Small intestine (tissue), 7 donors: Measurements from ENCODE around the gene SEMA6A. TPM values are rescaled to one million over a fixed set of nuclear protein-coding genes. Genes with fewer than 3 reads are reported as not detected.

ENCODE experiments used
- DNase-seq, 2 donors: peaks; one replicate each; pipeline versions ENCODE4 v3.0.0 to v3.0.0-alpha.2; 2013
- FAIRE-seq: peaks from 2 replicates; lab custom pipeline; 2012; peaks lifted over from hg19 to GRCh38; lab: Jason Lieb, UNC
- H3K27ac ChIP-seq, 3 donors: one replicate each; pipeline ENCODE4 v1.5.1; 2013; ENCODE audit warnings: low read length in 2 of 3, mild to moderate bottlenecking in 2 of 3, control low read depth in 1 of 3, inconsistent platforms in 1 of 3, low read depth in 1 of 3, moderate library complexity in 1 of 3
- H3K27me3 ChIP-seq, 3 donors: one replicate each; pipeline ENCODE4 v1.6.1; 2013; ENCODE audit warnings: low read length in 3 of 3, inconsistent platforms in 1 of 3; ENCODE audit not compliant: control insufficient read depth in 3 of 3, insufficient read depth in 3 of 3
- H3K36me3 ChIP-seq, 3 donors: one replicate each; pipeline ENCODE4 v1.6.1; 2013; ENCODE audit warnings: low read length in 3 of 3, inconsistent platforms in 1 of 3, low read depth in 1 of 3, mild to moderate bottlenecking in 1 of 3, moderate library complexity in 1 of 3; ENCODE audit not compliant: control insufficient read depth in 3 of 3, insufficient read depth in 2 of 3
- H3K4me1 ChIP-seq, 3 donors: one replicate each; pipeline ENCODE4 v1.6.1; 2013; ENCODE audit warnings: low read length in 2 of 3, inconsistent platforms in 1 of 3, low read depth in 1 of 3, mild to moderate bottlenecking in 1 of 3, moderate library complexity in 1 of 3; ENCODE audit not compliant: control insufficient read depth in 3 of 3, insufficient read depth in 2 of 3
- H3K4me3 ChIP-seq, 3 donors: one replicate each; pipeline ENCODE4 v1.5.1; 2013; ENCODE audit warnings: low read length in 3 of 3, control low read depth in 1 of 3, inconsistent platforms in 1 of 3, low read depth in 1 of 3, mild to moderate bottlenecking in 1 of 3, moderate library complexity in 1 of 3
- H3K9me3 ChIP-seq, 2 donors: one replicate each; pipeline ENCODE4 v1.6.1; 2013; ENCODE audit warnings: low read depth in 1 of 2, low read length in 1 of 2; ENCODE audit not compliant: control insufficient read depth in 2 of 2, insufficient read depth in 1 of 2
- WGBS, 3 donors: extraction: QIAGEN DNeasy Blood & Tissue Kit; methylation state at CpG; one replicate each; pipeline ENCODE4 v1.1.7; 2013; 5-methylcytosine and 5-hydroxymethylcytosine counted together
- polyA plus RNA-seq, 4 donors: library from polyadenylated mRNA; stranded (reverse) in 3 of 4; unstranded in 1 of 4; fragments of 200-250 nt in 3 of 4; fragments of 120-200 nt in 1 of 4; gene quantifications; one replicate each; pipeline versions ENCODE4 v1.2.1 to v1.2.3, GENCODE V29; 2013
- donor health status: healthy with polysubstance abuse.
- donor health status: control.
- donor health status: control.
- donor health status: Bipolar disorder and iron deficiency.
- donor health status: healthy.

The SEMA6A gene
- polyA plus RNA-seq, 4 donors, result 12.9 to 68.5 (median 13.4) TPM

- H3K36me3 ChIP-seq, result peaks cover 0 to 11% (median 0%) of the 10 kb centered on the region in 3 donors
- H3K4me3 ChIP-seq, result no peak overlapping the region
- DNase-seq (no peak), FAIRE-seq (no peak)
- 50 to 81% (median 61%) methylated on average over 5 of the region's 5 CpGs for WGBS, 3 donors
- no peak overlapping the region for H3K27ac ChIP-seq
- H3K4me1 ChIP-seq, result no peaks in the 10 kb centered on the region
- no peaks in the 10 kb centered on the region for H3K9me3 ChIP-seq
- no peaks in the 10 kb centered on the region for H3K27me3 ChIP-seq
These were observed 164.9 kb downstream of the SEMA6A start for GRCh38 chr5:116409591-116410296.

GRCh38 chr5:116406306-116407041 lies 168.1 kb downstream of the SEMA6A start:
- H3K4me1 ChIP-seq, result no peaks in the 10 kb centered on the region
- 79 to 84% (median 82%) methylated on average over 7 of the region's 7 CpGs for WGBS, 3 donors
- H3K36me3 ChIP-seq, result peaks cover 0 to 7% (median 0%) of the 10 kb centered on the region in 3 donors
- H3K9me3 ChIP-seq, result no peaks in the 10 kb centered on the region
- no peak overlapping the region for H3K4me3 ChIP-seq
- no peaks in the 10 kb centered on the region for H3K27me3 ChIP-seq
- DNase-seq (no peak), FAIRE-seq (no peak)
- no peak overlapping the region for H3K27ac ChIP-seq

- peak in 1 of 2 donors; percentile 10 for DNase-seq
These were observed 169.8 kb downstream of the SEMA6A start for GRCh38 chr5:116404792-116405191.

GRCh38 chr5:116404016-116404415 lies 170.6 kb downstream of the SEMA6A start:
- Histone ChIP-seq H3K36me3 (peaks cover 0 to 12% (median 0%) of the 10 kb centered on the region in 3 donors), H3K27me3 (no peaks in the 10 kb centered on the region), H3K27ac (no peak overlapping the region), H3K4me1 (no peaks in the 10 kb centered on the region), H3K4me3 (no peak overlapping the region), H3K9me3 (no peaks in the 10 kb centered on the region)
- WGBS, 3 donors, result 69 to 89% (median 82%) methylated on average over 2 of the region's 2 CpGs
- DNase-seq (no peak), FAIRE-seq (no peak)

More at GRCh38 chr5:116404792-116405191, 169.8 kb downstream of the SEMA6A start:
- no peaks in the 10 kb centered on the region for H3K9me3 ChIP-seq
- no peaks in the 10 kb centered on the region for H3K4me1 ChIP-seq
- no peaks in the 10 kb centered on the region for H3K27me3 ChIP-seq
- H3K4me3 ChIP-seq, result no peak overlapping the region
- 51 to 63% (median 53%) methylated on average over 3 of the region's 3 CpGs for WGBS, 3 donors
- FAIRE-seq, result no peak
- peaks cover 0 to 11% (median 0%) of the 10 kb centered on the region in 3 donors for H3K36me3 ChIP-seq
- no peak overlapping the region for H3K27ac ChIP-seq

GRCh38 chr5:116402235-116402634 lies 172.4 kb downstream of the SEMA6A start:
- no peaks in the 10 kb centered on the region for H3K9me3 ChIP-seq
- no peak overlapping the region for H3K4me3 ChIP-seq
- FAIRE-seq, result no peak
- DNase-seq, result no peak
- H3K27me3 ChIP-seq, result no peaks in the 10 kb centered on the region
- peaks cover 0 to 12% (median 0%) of the 10 kb centered on the region in 3 donors for H3K36me3 ChIP-seq
- 86 to 90% (median 89%) methylated on average over 5 of the region's 5 CpGs for WGBS, 3 donors
- H3K4me1 ChIP-seq, result no peaks in the 10 kb centered on the region
- H3K27ac ChIP-seq, result no peak overlapping the region

DNA sequence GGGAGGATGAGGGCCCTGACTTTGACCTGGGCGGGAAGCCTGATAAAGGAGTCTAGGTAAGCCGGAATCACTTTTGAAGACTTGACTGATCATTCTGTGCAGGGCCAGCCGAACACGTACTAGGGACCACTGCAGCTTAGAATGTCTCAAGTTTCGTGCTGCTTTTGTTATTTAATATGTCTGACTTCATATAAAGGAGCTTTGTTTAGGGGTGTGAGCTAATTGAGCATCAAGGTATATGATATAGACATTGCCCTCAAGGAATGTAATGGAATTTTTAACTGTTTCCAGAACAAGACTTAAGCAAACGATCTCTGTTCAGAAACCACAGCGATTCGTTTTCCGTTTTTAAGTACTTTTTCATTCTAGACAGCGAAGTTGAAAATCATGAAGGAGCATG lies 173.0 kb downstream of the SEMA6A start:
- no peaks in the 10 kb centered on the region for H3K9me3 ChIP-seq
- no peaks in the 10 kb centered on the region for H3K27me3 ChIP-seq
- 86 to 93% (median 88%) methylated on average over 10 of the region's 10 CpGs for WGBS, 3 donors
- H3K36me3 ChIP-seq, result peaks cover 0 to 12% (median 0%) of the 10 kb centered on the region in 3 donors
- no peak for FAIRE-seq
- DNase-seq, result no peak
- H3K27ac ChIP-seq, result no peak overlapping the region
- H3K4me3 ChIP-seq, result no peak overlapping the region
- H3K4me1 ChIP-seq, result no peaks in the 10 kb centered on the region

GRCh38 chr5:116396476-116397099 lies 178.0 kb downstream of the SEMA6A start:
- 86 to 95% (median 86%) methylated on average over 2 of the region's 2 CpGs for WGBS, 3 donors
- Histone ChIP-seq H3K36me3 (peaks cover 0 to 14% (median 0%) of the 10 kb centered on the region in 3 donors), H3K27me3 (no peaks in the 10 kb centered on the region), H3K9me3 (peaks cover 0 to 4% of the 10 kb centered on the region in 2 donors), H3K4me3 (no peak overlapping the region), H3K27ac (no peak overlapping the region), H3K4me1 (no peaks in the 10 kb centered on the region)
- FAIRE-seq (no peak), DNase-seq (no peak)

- no peak for DNase-seq
- no peak overlapping the region for H3K27ac ChIP-seq
These were observed 178.9 kb downstream of the SEMA6A start for GRCh38 chr5:116395631-116396203.

More at GRCh38 chr5:116395631-116396203, 178.9 kb downstream of the SEMA6A start:
- WGBS, 3 donors, result 70 to 81% (median 77%) methylated on average over 4 of the region's 4 CpGs
- no peak for FAIRE-seq
- H3K27me3 ChIP-seq, result no peaks in the 10 kb centered on the region
- H3K9me3 ChIP-seq, result peaks cover 0 to 4% of the 10 kb centered on the region in 2 donors
- H3K36me3 ChIP-seq, result peaks cover 0 to 9% (median 0%) of the 10 kb centered on the region in 3 donors
- H3K4me3 ChIP-seq, result no peak overlapping the region
- H3K4me1 ChIP-seq, result no peaks in the 10 kb centered on the region
